Activated CD4-positive, alpha-beta T cell treated with anti-CD3 and anti-CD28 coated beads for 1 hour (primary cell): ENCODE data around the gene SAA2.
"Not testable (repeated sequence)": the region's sequence is repeated elsewhere in the genome, so short reads cannot be mapped to it uniquely, and the experiment has no call there.

Experiments
- DNase-seq: peaks from one replicate; pipeline ENCODE4 v3.0.0-alpha.2; 2020

The SAA2 gene

GRCh38 chr11:18248561-18248960 lies at the start of gene SAA2:
Gene SAA2, minus strand, starts transcription at chr11:18248668. Its CDS starts 657 bp downstream, at chr11:18248011.
- no peak for DNase-seq

GRCh38 chr11:18295316-18295715 lies 46.8 kb upstream of the SAA2 start:
- no peak for DNase-seq

- no peak for DNase-seq
Measured at GRCh38 chr11:18294862-18295261, 46.4 kb upstream of the SAA2 start.

- no peak for DNase-seq
Measured at GRCh38 chr11:18288911-18289310, 40.4 kb upstream of the SAA2 start.

- no peak for DNase-seq
Measured at GRCh38 chr11:18285841-18286240, 37.4 kb upstream of the SAA2 start.

GRCh38 chr11:18282626-18283025 lies 34.2 kb upstream of the SAA2 start:
- DNase-seq = no peak

GRCh38 chr11:18280438-18281045 lies 32.1 kb upstream of the SAA2 start:
- DNase-seq = no peak

GRCh38 chr11:18277565-18278271 lies 29.2 kb upstream of the SAA2 start:
- no peak for DNase-seq

GRCh38 chr11:18271206-18271605 lies 22.7 kb upstream of the SAA2 start:
- DNase-seq = no peak

GRCh38 chr11:18270102-18270501 lies 21.6 kb upstream of the SAA2 start:
- no peak for DNase-seq

- DNase-seq = not testable (repeated sequence)
Measured at GRCh38 chr11:18269252-18269651, 20.8 kb upstream of the SAA2 start.

GRCh38 chr11:18267335-18268133 lies 19.1 kb upstream of the SAA2 start:
- DNase-seq = not testable (repeated sequence)

GRCh38 chr11:18265949-18266348 lies 17.5 kb upstream of the SAA2 start, which contains the start of gene SAA1:
Gene SAA1, plus strand, starts transcription at chr11:18266264. Its CDS starts 624 bp downstream, at chr11:18266888.
- no peak for DNase-seq

GRCh38 chr11:18264677-18265555 lies 16.4 kb upstream of the SAA2 start:
- DNase-seq = no peak

- DNase-seq = no peak
Measured at GRCh38 chr11:18264035-18264434, 15.6 kb upstream of the SAA2 start.

- DNase-seq = not testable (repeated sequence)
Measured at GRCh38 chr11:18262681-18263350, 14.3 kb upstream of the SAA2 start.

- DNase-seq = no peak
Measured at GRCh38 chr11:18261721-18262120, 13.3 kb upstream of the SAA2 start.

GRCh38 chr11:18259259-18259658 lies 10.8 kb upstream of the SAA2 start:
- DNase-seq = no peak

GRCh38 chr11:18254781-18255361 lies 6.4 kb upstream of the SAA2 start:
- DNase-seq = no peak

- DNase-seq = no peak
Measured at GRCh38 chr11:18253778-18254338, 5.4 kb upstream of the SAA2 start.

- no peak for DNase-seq
Measured at GRCh38 chr11:18253233-18253632, 4.8 kb upstream of the SAA2 start.
